Tibial nerve (tissue), 4 donors: ENCODE data around the gene UBE2D1. TPM values are rescaled to one million over a fixed set of nuclear protein-coding genes. Genes with fewer than 3 reads are reported as not detected.
A peak's percentile ranks its signal among the peaks of the same experiment; 100 is the strongest.

Experiments
- DNase-seq, 2 donors: peaks; one replicate each; pipeline ENCODE4 v3.0.0-alpha.2; 2019; ENCODE audit warnings: low spot score in 2 of 2
- H3K27ac ChIP-seq, 4 donors: fragments of 200-600 bp; sonication (generic) in 3 of 4; one replicate each; pipeline ENCODE4 v1.5.1; 2017 to 2019; ENCODE audit warnings: mild to moderate bottlenecking in 1 of 4
- H3K27me3 ChIP-seq, 2 donors: fragments of 200-600 bp; sonication (generic) in 1 of 2; one replicate each; pipeline versions ENCODE4 v1.5.1 to v1.6.0; 2017 to 2019
- H3K36me3 ChIP-seq, 3 donors: fragments of 200-600 bp; sonication (generic); one replicate each; pipeline ENCODE4 v1.5.1; 2018 to 2019
- H3K4me1 ChIP-seq, 4 donors: fragments of 200-600 bp; sonication (generic) in 3 of 4; one replicate each; pipeline ENCODE4 v1.5.1; 2017 to 2019
- H3K4me3 ChIP-seq, 4 donors: fragments of 200-600 bp; sonication (generic) in 3 of 4; one replicate each; pipeline ENCODE4 v1.5.1; 2017 to 2019; ENCODE audit warnings: mild to moderate bottlenecking in 1 of 4, moderate library complexity in 1 of 4
- H3K9me3 ChIP-seq, 4 donors: fragments of 200-600 bp; sonication (generic) in 3 of 4; one replicate each; pipeline ENCODE4 v1.5.1; 2017 to 2019
- EP300 ChIP-seq, 2 donors: sonication (generic); formaldehyde crosslinking; IDR thresholded peaks; one replicate each; pipeline ENCODE4 v1.6.1; 2017; ENCODE audit warnings: antibody characterized with exemption in 2 of 2, mild to moderate bottlenecking in 1 of 2
- POLR2A ChIP-seq, 2 donors: fragments of 450-650 bp; IDR thresholded peaks; one replicate each; pipeline ENCODE4 v1.6.1; 2017; ENCODE audit warnings: antibody characterized with exemption in 2 of 2, mild to moderate bottlenecking in 2 of 2, moderate library complexity in 2 of 2
- whole genome bisulfite sequencing, 2 donors: methylation state at CpG; one replicate each; pipeline ENCODE4 v1.1.5; 2018; 5-methylcytosine and 5-hydroxymethylcytosine counted together
- total RNA-seq, 4 donors: library from RNA; depleted of rRNA; stranded (reverse); fragments of >200 nt; gene quantifications; one replicate each; pipeline ENCODE4 v1.1.0, GENCODE V29; 2016
- TF ChIP-seq, protein P1 (sequence below), 5 experiments: fragments of 200-600 bp in 3 of 5; fragments of 450-650 bp in 2 of 5; sonication (generic) in 3 of 5; IDR thresholded peaks; one replicate each; pipeline ENCODE4 v1.5.1; 2016 to 2019; ENCODE audit warnings: antibody characterized with exemption in 5 of 5, mild to moderate bottlenecking in 3 of 5, moderate library complexity in 2 of 5

Gene UBE2D1
- total RNA-seq, 4 donors from 2014 or later: 9.3 to 22.5 (median 12.9) TPM

DNA sequence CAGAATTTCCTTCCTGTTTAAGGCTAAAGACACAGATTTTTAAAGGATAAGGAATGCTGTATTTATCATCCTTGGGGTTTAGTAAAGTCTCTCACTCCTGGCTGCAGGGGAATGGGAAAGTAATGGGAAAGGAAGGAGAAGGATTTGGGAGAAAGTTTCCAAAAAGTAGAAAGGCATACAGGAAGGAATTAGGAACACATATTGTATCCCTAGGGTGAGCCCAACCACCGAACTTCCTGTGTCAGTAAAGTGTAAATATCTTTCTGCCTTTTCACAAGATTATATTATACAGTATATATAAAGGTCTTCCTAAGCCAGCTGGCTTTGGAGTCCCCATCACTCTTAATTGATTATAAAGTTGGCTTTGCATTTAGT, 12.0 kb upstream of the UBE2D1 start:
- Histone ChIP-seq H3K27me3 (no peaks in the 10 kb centered on the region), H3K27ac (no peak overlapping the region), H3K36me3 (no peaks in the 10 kb centered on the region), H3K4me1 (no peaks in the 10 kb centered on the region), H3K4me3 (no peak overlapping the region), H3K9me3 (no peaks in the 10 kb centered on the region)
- WGBS, 2 donors: 36 to 48% methylated on average over 1 of the region's 1 CpG
- TF ChIP-seq POLR2A (IDR thresholded peaks at IDR 0.05): no peak
- TF ChIP-seq, protein P1, sequence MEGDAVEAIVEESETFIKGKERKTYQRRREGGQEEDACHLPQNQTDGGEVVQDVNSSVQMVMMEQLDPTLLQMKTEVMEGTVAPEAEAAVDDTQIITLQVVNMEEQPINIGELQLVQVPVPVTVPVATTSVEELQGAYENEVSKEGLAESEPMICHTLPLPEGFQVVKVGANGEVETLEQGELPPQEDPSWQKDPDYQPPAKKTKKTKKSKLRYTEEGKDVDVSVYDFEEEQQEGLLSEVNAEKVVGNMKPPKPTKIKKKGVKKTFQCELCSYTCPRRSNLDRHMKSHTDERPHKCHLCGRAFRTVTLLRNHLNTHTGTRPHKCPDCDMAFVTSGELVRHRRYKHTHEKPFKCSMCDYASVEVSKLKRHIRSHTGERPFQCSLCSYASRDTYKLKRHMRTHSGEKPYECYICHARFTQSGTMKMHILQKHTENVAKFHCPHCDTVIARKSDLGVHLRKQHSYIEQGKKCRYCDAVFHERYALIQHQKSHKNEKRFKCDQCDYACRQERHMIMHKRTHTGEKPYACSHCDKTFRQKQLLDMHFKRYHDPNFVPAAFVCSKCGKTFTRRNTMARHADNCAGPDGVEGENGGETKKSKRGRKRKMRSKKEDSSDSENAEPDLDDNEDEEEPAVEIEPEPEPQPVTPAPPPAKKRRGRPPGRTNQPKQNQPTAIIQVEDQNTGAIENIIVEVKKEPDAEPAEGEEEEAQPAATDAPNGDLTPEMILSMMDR (IDR thresholded peaks at IDR 0.05): no peak
- no peak for TF ChIP-seq EP300 (IDR thresholded peaks at IDR 0.05)
- no peak for DNase-seq

DNA sequence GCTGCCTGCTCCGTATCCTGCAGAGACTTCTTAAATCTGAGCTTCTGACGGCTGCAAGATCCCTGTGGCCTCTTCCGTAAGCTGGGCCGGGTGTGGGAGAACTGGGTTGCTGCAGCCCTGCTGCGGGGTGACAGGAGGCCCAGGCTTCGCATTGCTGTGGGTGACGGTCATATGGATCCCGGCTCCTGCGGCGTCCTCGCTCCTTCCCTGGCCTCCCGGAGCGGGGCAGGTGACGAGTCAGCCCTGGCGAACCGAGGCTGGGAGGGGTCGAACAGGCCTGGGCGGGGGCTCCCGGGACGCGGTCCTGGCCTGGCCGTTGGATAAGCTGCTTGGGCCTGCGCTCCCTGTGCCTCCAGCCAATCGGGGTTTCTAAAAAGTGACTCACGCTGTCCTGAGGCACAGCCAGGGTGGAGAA, 7.8 kb upstream of the UBE2D1 start:
- no peaks in the 10 kb centered on the region for H3K4me1 ChIP-seq
- H3K9me3 ChIP-seq: no peaks in the 10 kb centered on the region
- peak in 1 of 2 donors; percentile 12 for DNase-seq
- 34 to 43% methylated on average over 19 to 23 of the region's 25 CpGs for WGBS, 2 donors
- no peaks in the 10 kb centered on the region for H3K36me3 ChIP-seq
- TF ChIP-seq EP300 (IDR thresholded peaks at IDR 0.05) (no peak), POLR2A (IDR thresholded peaks at IDR 0.05) (no peak)
- TF ChIP-seq, protein P1 (IDR thresholded peaks at IDR 0.05): no peak
- H3K27ac ChIP-seq: no peak overlapping the region
- no peaks in the 10 kb centered on the region for H3K27me3 ChIP-seq
- H3K4me3 ChIP-seq: peak overlapping the region in 1 of 4 donors; percentile 32

DNA sequence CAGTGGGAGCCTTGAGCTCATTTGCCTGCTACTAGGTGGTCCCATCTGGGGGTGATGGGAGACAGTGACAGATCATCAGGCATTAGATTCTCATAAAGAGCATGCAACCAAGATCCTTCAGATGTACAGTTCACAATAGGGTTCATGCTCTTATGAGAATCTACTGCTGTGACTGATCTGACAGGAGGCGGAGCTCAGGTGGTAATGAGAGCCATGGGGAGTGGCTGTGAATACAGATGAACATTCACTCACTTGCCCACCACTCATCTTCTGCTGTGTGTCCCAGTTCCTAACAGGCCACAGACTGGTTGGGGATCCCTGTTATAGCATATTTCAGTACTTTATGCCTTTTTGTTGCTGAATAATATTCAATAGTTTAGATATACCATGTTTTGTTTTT, 6.6 kb upstream of the UBE2D1 start:
- Histone ChIP-seq H3K9me3 (no peaks in the 10 kb centered on the region), H3K27me3 (no peaks in the 10 kb centered on the region), H3K4me3 (no peak overlapping the region), H3K27ac (no peak overlapping the region), H3K4me1 (no peaks in the 10 kb centered on the region), H3K36me3 (no peaks in the 10 kb centered on the region)
- no peak for DNase-seq
- 100% methylated on average over 1 of the region's 1 CpG for WGBS, 2 donors
- no peak for TF ChIP-seq POLR2A (IDR thresholded peaks at IDR 0.05)
- TF ChIP-seq, protein P1 (IDR thresholded peaks at IDR 0.05): no peak
- no peak for TF ChIP-seq EP300 (IDR thresholded peaks at IDR 0.05)

DNA sequence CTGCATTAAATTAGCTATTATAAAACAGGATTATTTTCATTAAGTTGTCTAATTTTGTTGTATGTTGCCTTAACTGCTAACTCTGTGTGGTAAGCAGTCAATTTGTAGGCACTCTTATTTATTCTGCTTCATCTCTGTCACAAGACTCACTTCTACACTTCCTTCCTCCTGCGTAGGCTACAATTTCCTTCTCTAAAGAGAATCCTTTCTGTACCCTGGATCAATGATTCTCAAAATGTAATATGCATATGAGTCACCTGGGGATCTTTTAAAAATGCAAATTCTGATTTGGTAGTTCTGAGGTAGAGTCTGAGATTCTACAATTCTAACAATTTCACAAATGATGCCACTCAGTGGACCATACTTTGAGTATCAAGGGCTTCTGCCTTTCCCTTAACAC, 4.4 kb upstream of the UBE2D1 start:
- Histone ChIP-seq H3K27me3 (no peaks in the 10 kb centered on the region), H3K4me3 (no peak overlapping the region), H3K4me1 (peaks cover 0 to 5% (median 2%) of the 10 kb centered on the region in 4 donors), H3K9me3 (no peaks in the 10 kb centered on the region), H3K36me3 (no peaks in the 10 kb centered on the region), H3K27ac (no peak overlapping the region)
- TF ChIP-seq EP300 (IDR thresholded peaks at IDR 0.05) (no peak), POLR2A (IDR thresholded peaks at IDR 0.05) (no peak)
- TF ChIP-seq, protein P1 (IDR thresholded peaks at IDR 0.05): no peak
- 83 to 86% methylated on average over 1 of the region's 1 CpG for WGBS, 2 donors
- DNase-seq: no peak

DNA sequence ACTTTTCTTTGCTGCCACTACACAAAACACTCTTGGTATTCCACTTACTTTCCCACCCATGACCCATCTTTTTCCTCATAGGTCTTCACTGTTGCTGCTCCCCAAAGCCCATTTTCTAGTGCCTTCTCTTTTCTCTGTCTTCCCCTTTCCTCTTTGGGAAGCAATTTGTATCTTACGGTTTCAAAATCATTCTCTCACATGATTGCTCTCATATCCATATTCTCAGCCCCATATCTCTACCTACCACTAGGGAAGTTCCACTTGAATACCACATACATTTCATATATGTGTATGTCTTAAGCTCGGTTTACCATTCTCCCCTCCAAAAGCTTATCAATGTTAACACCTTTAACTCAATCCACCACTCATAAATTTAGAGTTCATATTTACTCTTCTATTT, 3.2 kb upstream of the UBE2D1 start:
- H3K27ac ChIP-seq: no peak overlapping the region
- WGBS, 2 donors: 84 to 86% methylated on average over 2 of the region's 2 CpGs
- H3K9me3 ChIP-seq: no peaks in the 10 kb centered on the region
- peaks cover 0 to 14% (median 9%) of the 10 kb centered on the region in 4 donors for H3K4me1 ChIP-seq
- H3K4me3 ChIP-seq: no peak overlapping the region
- H3K36me3 ChIP-seq: no peaks in the 10 kb centered on the region
- TF ChIP-seq EP300 (IDR thresholded peaks at IDR 0.05): no peak
- TF ChIP-seq, protein P1 (IDR thresholded peaks at IDR 0.05): no peak
- TF ChIP-seq POLR2A (IDR thresholded peaks at IDR 0.05): no peak
- H3K27me3 ChIP-seq: no peaks in the 10 kb centered on the region
- DNase-seq: no peak
